NCI-H748 (cell line): ENCODE data around the gene HIRA.
A peak's percentile ranks its signal among the peaks of the same experiment; 100 is the strongest.

Experiments used
- DNase-seq: peaks from one replicate; lab custom pipeline; 2025; ENCODE audit not compliant: unreplicated experiment; lab: John Stamatoyannopoulos, UW

The HIRA gene

GRCh38 chr22:19410941-19411689, 20.4 kb downstream of the HIRA start:
- DNase-seq = no peak

GRCh38 chr22:19407649-19408606, 23.6 kb downstream of the HIRA start:
- peak; percentile 18 for DNase-seq

GRCh38 chr22:19406846-19407245, 24.7 kb downstream of the HIRA start:
- no peak for DNase-seq

- no peak for DNase-seq
Observed at GRCh38 chr22:19406281-19406811, 25.2 kb downstream of the HIRA start.

GRCh38 chr22:19405652-19406051, 25.9 kb downstream of the HIRA start:
- no peak for DNase-seq

GRCh38 chr22:19405133-19405532, 26.4 kb downstream of the HIRA start:
- DNase-seq = no peak

GRCh38 chr22:19404676-19405075, 26.9 kb downstream of the HIRA start:
- DNase-seq = no peak

- no peak for DNase-seq
Observed at GRCh38 chr22:19402642-19403191, 28.8 kb downstream of the HIRA start.

- no peak for DNase-seq
Observed at GRCh38 chr22:19401483-19401882, 30.1 kb downstream of the HIRA start.

GRCh38 chr22:19400881-19401280, 30.7 kb downstream of the HIRA start:
- no peak for DNase-seq

GRCh38 chr22:19398652-19399051, 32.9 kb downstream of the HIRA start:
- DNase-seq = no peak

- no peak for DNase-seq
Observed at GRCh38 chr22:19398206-19398605, 33.3 kb downstream of the HIRA start.

GRCh38 chr22:19397734-19398104, 33.8 kb downstream of the HIRA start:
- DNase-seq = no peak

- no peak for DNase-seq
Observed at GRCh38 chr22:19396934-19397733, 34.4 kb downstream of the HIRA start.

GRCh38 chr22:19396561-19396933, 35.0 kb downstream of the HIRA start:
- DNase-seq = no peak

- no peak for DNase-seq
Observed at GRCh38 chr22:19395276-19395675, 36.3 kb downstream of the HIRA start.

- no peak for DNase-seq
Observed at GRCh38 chr22:19394274-19395050, 37.1 kb downstream of the HIRA start.

- no peak for DNase-seq
Observed at GRCh38 chr22:19393704-19394103, 37.8 kb downstream of the HIRA start.

- no peak for DNase-seq
Observed at GRCh38 chr22:19387575-19387974, 44.0 kb downstream of the HIRA start.

- no peak for DNase-seq
Observed at GRCh38 chr22:19387038-19387437, 44.5 kb downstream of the HIRA start.
